HepG2 (cell line): Measurements from ENCODE around the gene POU2F1. TPM values are rescaled to one million over a fixed set of nuclear protein-coding genes. Genes with fewer than 3 reads are reported as not detected.
A peak's percentile ranks its signal among the peaks of the same experiment; 100 is the strongest.

Experiments
- HCFC1 ChIP-seq: fragments of 150-350 bp; IDR thresholded peaks from 2 replicates; pipeline ENCODE4 v1.6.1; 2014; ENCODE audit warnings: low read depth, low read length
- HIVEP1 ChIP-seq: sonication (generic); formaldehyde crosslinking; IDR thresholded peaks from 2 replicates; pipeline ENCODE4 v1.4.0; 2020; ENCODE audit warnings: mild to moderate bottlenecking, missing genetic modification reagents
- SUZ12 ChIP-seq: fragments of 150-350 bp; IDR thresholded peaks from 2 replicates; pipeline ENCODE4 v1.6.1; 2014; ENCODE audit warnings: low read depth, low read length
- TAF15 ChIP-seq: fragments of 200-400 bp; formaldehyde crosslinking; IDR thresholded peaks from one replicate; pipeline ENCODE4 v1.6.1; 2018; ENCODE audit warnings: mild to moderate bottlenecking, low read depth, low read length; ENCODE audit not compliant: poor library complexity, severe bottlenecking
- YEATS2 ChIP-seq: sonication (generic); formaldehyde crosslinking; IDR thresholded peaks from 2 replicates; pipeline ENCODE4 v1.4.0; 2020; ENCODE audit warnings: missing genetic modification reagents, borderline replicate concordance
- polyA plus RNA-seq, 8 experiments: library from polyadenylated mRNA; depleted of rRNA in 3 of 8; stranded (reverse) in 7 of 8; unstranded in 1 of 8; fragments of >200 nt; fragmentation: Illumina TruSeq in 4 of 8; extraction: Trizol in 4 of 8; gene quantifications; 2 replicates each; pipeline versions ENCODE4 v1.2.1 to v1.2.3, GENCODE V29; 2011 to 2016; ENCODE audit warnings: low read depth in 4 of 8, missing spikeins in 1 of 8, mixed read lengths in 1 of 8; ENCODE audit not compliant: insufficient read depth in 1 of 8
- total RNA-seq, 5 experiments: library from RNA; depleted of rRNA; stranded (reverse); fragments of >200 nt; fragmentation: Illumina TruSeq; extraction: Trizol; gene quantifications; 2 replicates each; pipeline ENCODE4 v1.2.3, GENCODE V29; 2016; ENCODE audit warnings: low read depth in 1 of 5
- TF ChIP-seq, protein P1 (sequence below): sonication (generic); IDR thresholded peaks from 2 replicates; pipeline ENCODE4 v1.6.1; 2016; ENCODE audit warnings: low read depth, borderline replicate concordance
- TF ChIP-seq, protein P2 (sequence below): sonication (generic); formaldehyde crosslinking; IDR thresholded peaks from 2 replicates; pipeline ENCODE4 v1.5.0; 2020; ENCODE audit warnings: mild to moderate bottlenecking, missing genetic modification reagents, borderline replicate concordance
- TF ChIP-seq, protein P3 (sequence below): sonication (generic); formaldehyde crosslinking; IDR thresholded peaks from 2 replicates; pipeline ENCODE4 v1.8.0; 2022; ENCODE audit warnings: mild to moderate bottlenecking, missing genetic modification reagents; ENCODE audit not compliant: insufficient replicate concordance
- TF ChIP-seq, protein P4 (sequence below), 2 experiments: sonication (generic) in 1 of 2; formaldehyde crosslinking in 1 of 2; IDR thresholded peaks; 2 replicates each; pipeline versions ENCODE4 v1.6.1 to v1.9.0; 2014 to 2022; ENCODE audit warnings: antibody characterized with exemption in 1 of 2, borderline replicate concordance in 1 of 2, inconsistent platforms in 1 of 2, low read depth in 1 of 2, missing genetic modification reagents in 1 of 2

The POU2F1 gene
- total and polyA plus RNA-seq, 2 of the 13 experiments (the other 11 are each of a cell fraction or from before 2014, with no cell fraction given), result 10.2 to 13.0 TPM

DNA sequence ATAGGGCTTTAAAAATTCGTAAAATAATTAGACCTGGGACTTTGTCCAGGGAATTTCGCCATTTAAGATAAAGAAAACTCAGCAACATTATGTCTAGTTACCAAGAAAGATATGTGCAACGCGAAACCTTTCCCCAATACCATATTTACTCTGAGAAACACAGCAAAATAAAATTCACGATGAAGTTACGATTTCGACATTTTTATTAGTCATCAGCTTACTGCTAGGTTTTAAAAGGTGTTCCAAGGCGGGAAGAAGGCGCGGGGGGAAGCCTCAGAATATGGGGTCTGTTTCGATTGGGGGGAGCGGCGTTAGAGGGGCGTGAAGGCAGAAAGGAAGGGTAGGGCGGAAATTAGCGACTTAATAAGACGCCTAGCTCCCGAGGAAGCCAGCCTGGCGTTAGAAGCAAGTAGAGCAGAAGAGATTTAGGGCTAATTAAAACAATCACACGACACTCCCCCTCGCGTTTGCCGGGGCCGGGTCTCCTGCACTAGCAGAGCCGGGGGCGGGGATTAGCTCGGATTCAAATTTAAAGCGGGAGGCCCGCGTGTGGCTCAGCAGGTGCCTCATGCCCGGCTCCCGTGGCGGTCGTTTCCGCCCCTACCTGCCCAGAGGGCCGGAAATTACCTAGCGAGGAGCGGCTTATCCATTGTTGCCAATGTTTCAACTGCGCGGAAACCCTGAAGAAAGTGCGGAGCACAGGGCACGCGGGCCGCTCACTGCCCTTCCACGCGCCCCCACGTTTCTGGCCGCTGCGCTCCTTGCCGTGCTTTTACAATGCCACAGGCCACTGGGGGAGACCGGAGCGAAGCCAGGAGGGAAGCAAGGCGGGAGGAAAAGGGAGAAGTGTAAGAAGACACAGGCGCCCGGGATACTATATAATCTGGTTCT, 795 bp upstream of the POU2F1 start (continued):
- TF ChIP-seq, protein P1, sequence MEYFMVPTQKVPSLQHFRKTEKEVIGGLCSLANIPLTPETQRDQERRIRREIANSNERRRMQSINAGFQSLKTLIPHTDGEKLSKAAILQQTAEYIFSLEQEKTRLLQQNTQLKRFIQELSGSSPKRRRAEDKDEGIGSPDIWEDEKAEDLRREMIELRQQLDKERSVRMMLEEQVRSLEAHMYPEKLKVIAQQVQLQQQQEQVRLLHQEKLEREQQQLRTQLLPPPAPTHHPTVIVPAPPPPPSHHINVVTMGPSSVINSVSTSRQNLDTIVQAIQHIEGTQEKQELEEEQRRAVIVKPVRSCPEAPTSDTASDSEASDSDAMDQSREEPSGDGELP, result no peak
- TF ChIP-seq TAF15, result peak; percentile 94
- no peak for TF ChIP-seq SUZ12
- TF ChIP-seq, protein P2, sequence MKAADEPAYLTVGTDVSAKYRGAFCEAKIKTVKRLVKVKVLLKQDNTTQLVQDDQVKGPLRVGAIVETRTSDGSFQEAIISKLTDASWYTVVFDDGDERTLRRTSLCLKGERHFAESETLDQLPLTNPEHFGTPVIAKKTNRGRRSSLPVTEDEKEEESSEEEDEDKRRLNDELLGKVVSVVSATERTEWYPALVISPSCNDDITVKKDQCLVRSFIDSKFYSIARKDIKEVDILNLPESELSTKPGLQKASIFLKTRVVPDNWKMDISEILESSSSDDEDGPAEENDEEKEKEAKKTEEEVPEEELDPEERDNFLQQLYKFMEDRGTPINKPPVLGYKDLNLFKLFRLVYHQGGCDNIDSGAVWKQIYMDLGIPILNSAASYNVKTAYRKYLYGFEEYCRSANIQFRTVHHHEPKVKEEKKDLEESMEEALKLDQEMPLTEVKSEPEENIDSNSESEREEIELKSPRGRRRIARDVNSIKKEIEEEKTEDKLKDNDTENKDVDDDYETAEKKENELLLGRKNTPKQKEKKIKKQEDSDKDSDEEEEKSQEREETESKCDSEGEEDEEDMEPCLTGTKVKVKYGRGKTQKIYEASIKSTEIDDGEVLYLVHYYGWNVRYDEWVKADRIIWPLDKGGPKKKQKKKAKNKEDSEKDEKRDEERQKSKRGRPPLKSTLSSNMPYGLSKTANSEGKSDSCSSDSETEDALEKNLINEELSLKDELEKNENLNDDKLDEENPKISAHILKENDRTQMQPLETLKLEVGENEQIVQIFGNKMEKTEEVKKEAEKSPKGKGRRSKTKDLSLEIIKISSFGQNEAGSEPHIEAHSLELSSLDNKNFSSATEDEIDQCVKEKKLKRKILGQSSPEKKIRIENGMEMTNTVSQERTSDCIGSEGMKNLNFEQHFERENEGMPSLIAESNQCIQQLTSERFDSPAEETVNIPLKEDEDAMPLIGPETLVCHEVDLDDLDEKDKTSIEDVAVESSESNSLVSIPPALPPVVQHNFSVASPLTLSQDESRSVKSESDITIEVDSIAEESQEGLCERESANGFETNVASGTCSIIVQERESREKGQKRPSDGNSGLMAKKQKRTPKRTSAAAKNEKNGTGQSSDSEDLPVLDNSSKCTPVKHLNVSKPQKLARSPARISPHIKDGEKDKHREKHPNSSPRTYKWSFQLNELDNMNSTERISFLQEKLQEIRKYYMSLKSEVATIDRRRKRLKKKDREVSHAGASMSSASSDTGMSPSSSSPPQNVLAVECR (CRISPR knock-in tag), result peak; percentile 95
- peak; percentile 52 for TF ChIP-seq YEATS2
- peak; percentile 65; the same call in 1 of the 2 replicates for TF ChIP-seq HIVEP1 (CRISPR knock-in tag)
- TF ChIP-seq, protein P3, sequence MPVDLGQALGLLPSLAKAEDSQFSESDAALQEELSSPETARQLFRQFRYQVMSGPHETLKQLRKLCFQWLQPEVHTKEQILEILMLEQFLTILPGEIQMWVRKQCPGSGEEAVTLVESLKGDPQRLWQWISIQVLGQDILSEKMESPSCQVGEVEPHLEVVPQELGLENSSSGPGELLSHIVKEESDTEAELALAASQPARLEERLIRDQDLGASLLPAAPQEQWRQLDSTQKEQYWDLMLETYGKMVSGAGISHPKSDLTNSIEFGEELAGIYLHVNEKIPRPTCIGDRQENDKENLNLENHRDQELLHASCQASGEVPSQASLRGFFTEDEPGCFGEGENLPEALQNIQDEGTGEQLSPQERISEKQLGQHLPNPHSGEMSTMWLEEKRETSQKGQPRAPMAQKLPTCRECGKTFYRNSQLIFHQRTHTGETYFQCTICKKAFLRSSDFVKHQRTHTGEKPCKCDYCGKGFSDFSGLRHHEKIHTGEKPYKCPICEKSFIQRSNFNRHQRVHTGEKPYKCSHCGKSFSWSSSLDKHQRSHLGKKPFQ, result peak; percentile 46
- TF ChIP-seq HCFC1, result no peak
- TF ChIP-seq, protein P4, sequence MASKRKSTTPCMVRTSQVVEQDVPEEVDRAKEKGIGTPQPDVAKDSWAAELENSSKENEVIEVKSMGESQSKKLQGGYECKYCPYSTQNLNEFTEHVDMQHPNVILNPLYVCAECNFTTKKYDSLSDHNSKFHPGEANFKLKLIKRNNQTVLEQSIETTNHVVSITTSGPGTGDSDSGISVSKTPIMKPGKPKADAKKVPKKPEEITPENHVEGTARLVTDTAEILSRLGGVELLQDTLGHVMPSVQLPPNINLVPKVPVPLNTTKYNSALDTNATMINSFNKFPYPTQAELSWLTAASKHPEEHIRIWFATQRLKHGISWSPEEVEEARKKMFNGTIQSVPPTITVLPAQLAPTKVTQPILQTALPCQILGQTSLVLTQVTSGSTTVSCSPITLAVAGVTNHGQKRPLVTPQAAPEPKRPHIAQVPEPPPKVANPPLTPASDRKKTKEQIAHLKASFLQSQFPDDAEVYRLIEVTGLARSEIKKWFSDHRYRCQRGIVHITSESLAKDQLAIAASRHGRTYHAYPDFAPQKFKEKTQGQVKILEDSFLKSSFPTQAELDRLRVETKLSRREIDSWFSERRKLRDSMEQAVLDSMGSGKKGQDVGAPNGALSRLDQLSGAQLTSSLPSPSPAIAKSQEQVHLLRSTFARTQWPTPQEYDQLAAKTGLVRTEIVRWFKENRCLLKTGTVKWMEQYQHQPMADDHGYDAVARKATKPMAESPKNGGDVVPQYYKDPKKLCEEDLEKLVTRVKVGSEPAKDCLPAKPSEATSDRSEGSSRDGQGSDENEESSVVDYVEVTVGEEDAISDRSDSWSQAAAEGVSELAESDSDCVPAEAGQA (IDR thresholded peaks at IDR 0.05; ENCODE audit: low read depth), result no peak
- TF ChIP-seq, protein P4 (CRISPR knock-in tag; IDR thresholded peaks at IDR 0.05; ENCODE audit: borderline replicate concordance), result 0 out of 2 replicates have a peak, but pooled peaks have one; percentile 19
